SKM-1 (cell line): Measurements from ENCODE around the gene HNRNPH3.
A peak's percentile ranks its signal among the peaks of the same experiment; 100 is the strongest.
"Not testable (repeated sequence)": the region's sequence is repeated elsewhere in the genome, so short reads cannot be mapped to it uniquely, and the experiment has no call there.

Experiments used
- DNase-seq: peaks from one replicate; lab custom pipeline; 2025; ENCODE audit not compliant: unreplicated experiment; lab: John Stamatoyannopoulos, UW

The HNRNPH3 gene

GRCh38 chr10:68331455-68332258 is at the start of gene HNRNPH3:
TSS of gene HNRNPH3 (plus strand) at chr10:68332064. CDS start at chr10:68337222, 5,158 bp downstream.
- peak; percentile 97 for DNase-seq

- DNase-seq = no peak
Measured at GRCh38 chr10:68284062-68285001, 47.5 kb upstream of the HNRNPH3 start.

GRCh38 chr10:68288717-68289116 is 43.1 kb upstream of the HNRNPH3 start:
- DNase-seq = no peak

GRCh38 chr10:68290736-68291135 is 41.1 kb upstream of the HNRNPH3 start:
- no peak for DNase-seq

GRCh38 chr10:68296843-68297663 is 34.8 kb upstream of the HNRNPH3 start:
- DNase-seq = no peak

GRCh38 chr10:68301301-68301700 is 30.6 kb upstream of the HNRNPH3 start:
- DNase-seq = no peak

- DNase-seq = no peak
Measured at GRCh38 chr10:68301790-68302502, 29.9 kb upstream of the HNRNPH3 start.

GRCh38 chr10:68302503-68302823 is 29.4 kb upstream of the HNRNPH3 start:
- no peak for DNase-seq

GRCh38 chr10:68302871-68303270 is 29.0 kb upstream of the HNRNPH3 start:
- no peak for DNase-seq

- DNase-seq = no peak
Measured at GRCh38 chr10:68303849-68304412, 27.9 kb upstream of the HNRNPH3 start.

- DNase-seq = no peak
Measured at GRCh38 chr10:68305854-68306253, 26.0 kb upstream of the HNRNPH3 start.

GRCh38 chr10:68310531-68310930 is 21.3 kb upstream of the HNRNPH3 start:
- DNase-seq = no peak

GRCh38 chr10:68314930-68315329 is 16.9 kb upstream of the HNRNPH3 start:
- not testable (repeated sequence) for DNase-seq

- DNase-seq = no peak
Measured at GRCh38 chr10:68315582-68315981, 16.3 kb upstream of the HNRNPH3 start.

- DNase-seq = no peak
Measured at GRCh38 chr10:68318331-68319059, 13.4 kb upstream of the HNRNPH3 start.

- not testable (repeated sequence) for DNase-seq
Measured at GRCh38 chr10:68324396-68324795, 7.5 kb upstream of the HNRNPH3 start.

- peak; percentile 90 for DNase-seq
Measured at GRCh38 chr10:68327889-68328786, 3.7 kb upstream of the HNRNPH3 start.

GRCh38 chr10:68329506-68329861 is 2.4 kb upstream of the HNRNPH3 start:
- DNase-seq = no peak
